SK-N-SH treated with all-trans-retinoic acid at 6 μM for 48 hours (cell line): ENCODE data around the gene CLEC11A.

Source experiments
- ATAC-seq: fragments of 200-7000 bp; cut with Tn5 transposase; 3 replicates; pipeline ENCODE4 v1.9.1; 2020; ENCODE audit warnings: mild to moderate bottlenecking, moderate library complexity
- ARNTL ChIP-seq: fragments of 450-650 bp; formaldehyde crosslinking; IDR thresholded peaks from 2 replicates; pipeline ENCODE4 v1.5.0; 2020; ENCODE audit warnings: low read depth, mild to moderate bottlenecking, moderate library complexity, borderline replicate concordance
- BACH2 ChIP-seq: fragments of 250-450 bp; sonication (Bioruptor Pico); IDR thresholded peaks from 2 replicates; pipeline ENCODE4 v1.9.0; 2021; ENCODE audit warnings: mild to moderate bottlenecking, borderline replicate concordance
- CREB5 ChIP-seq: fragments of 250-450 bp; sonication (Bioruptor Pico); IDR thresholded peaks from 2 replicates; pipeline ENCODE4 v1.5.1; 2020; ENCODE audit warnings: low read depth, mild to moderate bottlenecking, moderate library complexity
- CSDC2 ChIP-seq: fragments of 250-450 bp; sonication (Bioruptor Pico); IDR thresholded peaks from 2 replicates; pipeline ENCODE4 v1.5.0; 2020; ENCODE audit warnings: mild to moderate bottlenecking, moderate library complexity
- ESRRG ChIP-seq: fragments of 250-450 bp; sonication (Bioruptor Pico); IDR thresholded peaks from 2 replicates; pipeline ENCODE4 v1.6.1; 2021; ENCODE audit warnings: mild to moderate bottlenecking
- GLIS3 ChIP-seq: fragments of 250-450 bp; sonication (Bioruptor Pico); IDR thresholded peaks from 2 replicates; pipeline ENCODE4 v1.5.0; 2020; ENCODE audit warnings: mild to moderate bottlenecking, moderate library complexity
- OSR1 ChIP-seq: fragments of 250-450 bp; sonication (Bioruptor Pico); IDR thresholded peaks from 2 replicates; pipeline ENCODE4 v1.8.0; 2022; ENCODE audit warnings: moderate library complexity, mild to moderate bottlenecking, inconsistent platforms
- PPARA ChIP-seq: fragments of 250-450 bp; sonication (Bioruptor Pico); IDR thresholded peaks from 2 replicates; pipeline ENCODE4 v1.5.0; 2020; ENCODE audit warnings: mild to moderate bottlenecking, borderline replicate concordance
- RARB ChIP-seq: fragments of 250-450 bp; sonication (Bioruptor Pico); IDR thresholded peaks from 2 replicates; pipeline ENCODE4 v1.8.0; 2021; ENCODE audit warnings: mild to moderate bottlenecking, moderate library complexity
- SNAI2 ChIP-seq: fragments of 250-450 bp; sonication (Bioruptor Pico); IDR thresholded peaks from 2 replicates; pipeline ENCODE4 v1.5.0; 2020; ENCODE audit warnings: mild to moderate bottlenecking, moderate library complexity
- TOX ChIP-seq: fragments of 250-450 bp; sonication (Bioruptor Pico); IDR thresholded peaks from 2 replicates; pipeline ENCODE4 v1.8.0; 2021; ENCODE audit warnings: mild to moderate bottlenecking, moderate library complexity, borderline replicate concordance
- ZC3H10 ChIP-seq: fragments of 250-450 bp; sonication (Bioruptor Pico); IDR thresholded peaks from 2 replicates; pipeline ENCODE4 v1.5.1; 2021; ENCODE audit warnings: mild to moderate bottlenecking, moderate library complexity
- ZFP3 ChIP-seq: fragments of 250-450 bp; sonication (Bioruptor Pico); IDR thresholded peaks from 2 replicates; pipeline ENCODE4 v1.5.0; 2020; ENCODE audit warnings: mild to moderate bottlenecking, moderate library complexity
- ZFP30 ChIP-seq: fragments of 450-650 bp; formaldehyde crosslinking; IDR thresholded peaks from 2 replicates; pipeline ENCODE4 v1.5.0; 2022; ENCODE audit warnings: mild to moderate bottlenecking, moderate library complexity
- ZNF565 ChIP-seq: fragments of 450-650 bp; formaldehyde crosslinking; conservative IDR thresholded peaks from 2 replicates; pipeline ENCODE4 v1.5.0; 2020; ENCODE audit warnings: low read depth, mild to moderate bottlenecking, moderate library complexity
- ZNF70 ChIP-seq: fragments of 450-650 bp; formaldehyde crosslinking; IDR thresholded peaks from 2 replicates; pipeline ENCODE4 v1.5.0; 2020; ENCODE audit warnings: mild to moderate bottlenecking, moderate library complexity
- ZNF8 ChIP-seq: fragments of 450-650 bp; formaldehyde crosslinking; IDR thresholded peaks from 2 replicates; pipeline ENCODE4 v1.5.0; 2020; ENCODE audit warnings: mild to moderate bottlenecking, moderate library complexity
- TF ChIP-seq, protein P1 (sequence below): fragments of 250-450 bp; sonication (Bioruptor Pico); IDR thresholded peaks from 2 replicates; pipeline ENCODE4 v1.5.1; 2021; ENCODE audit warnings: mild to moderate bottlenecking, moderate library complexity
- TF ChIP-seq, protein P2 (sequence below): fragments of 250-450 bp; sonication (Bioruptor Pico); IDR thresholded peaks from 2 replicates; pipeline ENCODE4 v1.5.0; 2020; ENCODE audit warnings: mild to moderate bottlenecking, moderate library complexity

The CLEC11A gene

GRCh38 chr19:50702871-50703829, 20.0 kb upstream of the CLEC11A start (continued):
- TF ChIP-seq, protein P1, sequence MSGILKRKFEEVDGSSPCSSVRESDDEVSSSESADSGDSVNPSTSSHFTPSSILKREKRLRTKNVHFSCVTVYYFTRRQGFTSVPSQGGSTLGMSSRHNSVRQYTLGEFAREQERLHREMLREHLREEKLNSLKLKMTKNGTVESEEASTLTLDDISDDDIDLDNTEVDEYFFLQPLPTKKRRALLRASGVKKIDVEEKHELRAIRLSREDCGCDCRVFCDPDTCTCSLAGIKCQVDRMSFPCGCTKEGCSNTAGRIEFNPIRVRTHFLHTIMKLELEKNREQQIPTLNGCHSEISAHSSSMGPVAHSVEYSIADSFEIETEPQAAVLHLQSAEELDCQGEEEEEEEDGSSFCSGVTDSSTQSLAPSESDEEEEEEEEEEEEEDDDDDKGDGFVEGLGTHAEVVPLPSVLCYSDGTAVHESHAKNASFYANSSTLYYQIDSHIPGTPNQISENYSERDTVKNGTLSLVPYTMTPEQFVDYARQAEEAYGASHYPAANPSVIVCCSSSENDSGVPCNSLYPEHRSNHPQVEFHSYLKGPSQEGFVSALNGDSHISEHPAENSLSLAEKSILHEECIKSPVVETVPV, result no peak
- no peak for TF ChIP-seq ZFP3 (CRISPR knock-in tag)
- no peak for TF ChIP-seq SNAI2
- no peak for TF ChIP-seq CREB5 (CRISPR knock-in tag)
- TF ChIP-seq ZNF8, result no peak
- no peak for TF ChIP-seq BACH2

GRCh38 chr19:50703915-50704796, 19.0 kb upstream of the CLEC11A start:
- ATAC-seq, result no peak; the same call in 2 of the 3 replicates
- no peak for TF ChIP-seq ZC3H10 (CRISPR knock-in tag)
- no peak for TF ChIP-seq CSDC2 (CRISPR knock-in tag)
- TF ChIP-seq BACH2, result no peak

GRCh38 chr19:50705422-50706019, 17.6 kb upstream of the CLEC11A start:
- TF ChIP-seq OSR1 (no peak), ZNF70 (CRISPR knock-in tag) (no peak), ZFP30 (CRISPR knock-in tag) (no peak), ZC3H10 (CRISPR knock-in tag) (no peak), ARNTL (CRISPR knock-in tag) (no peak), CSDC2 (CRISPR knock-in tag) (no peak), RARB (CRISPR knock-in tag) (no peak)
- ATAC-seq, result peak; percentile 91

GRCh38 chr19:50706387-50706786, 16.8 kb upstream of the CLEC11A start:
- no peak for ATAC-seq
- TF ChIP-seq ESRRG (CRISPR knock-in tag) (no peak), CREB5 (CRISPR knock-in tag) (no peak), PPARA (CRISPR knock-in tag) (no peak), GLIS3 (CRISPR knock-in tag) (no peak), ZFP3 (CRISPR knock-in tag) (no peak), ZFP30 (CRISPR knock-in tag) (no peak), ZC3H10 (CRISPR knock-in tag) (no peak), CSDC2 (CRISPR knock-in tag) (no peak), ZNF565 (CRISPR knock-in tag) (no peak), ARNTL (CRISPR knock-in tag) (no peak), RARB (CRISPR knock-in tag) (no peak), ZNF8 (no peak), TOX (CRISPR knock-in tag) (no peak)
- TF ChIP-seq, protein P2, sequence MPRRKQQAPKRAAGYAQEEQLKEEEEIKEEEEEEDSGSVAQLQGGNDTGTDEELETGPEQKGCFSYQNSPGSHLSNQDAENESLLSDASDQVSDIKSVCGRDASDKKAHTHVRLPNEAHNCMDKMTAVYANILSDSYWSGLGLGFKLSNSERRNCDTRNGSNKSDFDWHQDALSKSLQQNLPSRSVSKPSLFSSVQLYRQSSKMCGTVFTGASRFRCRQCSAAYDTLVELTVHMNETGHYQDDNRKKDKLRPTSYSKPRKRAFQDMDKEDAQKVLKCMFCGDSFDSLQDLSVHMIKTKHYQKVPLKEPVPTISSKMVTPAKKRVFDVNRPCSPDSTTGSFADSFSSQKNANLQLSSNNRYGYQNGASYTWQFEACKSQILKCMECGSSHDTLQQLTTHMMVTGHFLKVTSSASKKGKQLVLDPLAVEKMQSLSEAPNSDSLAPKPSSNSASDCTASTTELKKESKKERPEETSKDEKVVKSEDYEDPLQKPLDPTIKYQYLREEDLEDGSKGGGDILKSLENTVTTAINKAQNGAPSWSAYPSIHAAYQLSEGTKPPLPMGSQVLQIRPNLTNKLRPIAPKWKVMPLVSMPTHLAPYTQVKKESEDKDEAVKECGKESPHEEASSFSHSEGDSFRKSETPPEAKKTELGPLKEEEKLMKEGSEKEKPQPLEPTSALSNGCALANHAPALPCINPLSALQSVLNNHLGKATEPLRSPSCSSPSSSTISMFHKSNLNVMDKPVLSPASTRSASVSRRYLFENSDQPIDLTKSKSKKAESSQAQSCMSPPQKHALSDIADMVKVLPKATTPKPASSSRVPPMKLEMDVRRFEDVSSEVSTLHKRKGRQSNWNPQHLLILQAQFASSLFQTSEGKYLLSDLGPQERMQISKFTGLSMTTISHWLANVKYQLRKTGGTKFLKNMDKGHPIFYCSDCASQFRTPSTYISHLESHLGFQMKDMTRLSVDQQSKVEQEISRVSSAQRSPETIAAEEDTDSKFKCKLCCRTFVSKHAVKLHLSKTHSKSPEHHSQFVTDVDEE (CRISPR knock-in tag), result no peak
- TF ChIP-seq, protein P1, result no peak
